HepG2 (cell line): ENCODE results near the gene CTDSP1. TPM values are rescaled to one million over a fixed set of nuclear protein-coding genes. Genes with fewer than 3 reads are reported as not detected.
A peak's percentile ranks its signal among the peaks of the same experiment; 100 is the strongest.

ENCODE experiments used
- ERF ChIP-seq: IDR thresholded peaks from 2 replicates; pipeline ENCODE4 v1.6.1; 2018; ENCODE audit warnings: missing biosample characterization, missing genetic modification reagents
- HMGA1 ChIP-seq: sonication (generic); formaldehyde crosslinking; conservative IDR thresholded peaks from 2 replicates; pipeline ENCODE4 v1.4.0; 2020; ENCODE audit warnings: missing genetic modification reagents
- HNF4A ChIP-seq: sonication (generic); formaldehyde crosslinking; IDR thresholded peaks from 2 replicates; pipeline ENCODE4 v1.4.0; 2020; ENCODE audit warnings: missing genetic modification reagents
- ISL2 ChIP-seq: sonication (generic); formaldehyde crosslinking; IDR thresholded peaks from 2 replicates; pipeline ENCODE4 v1.5.0; 2020; ENCODE audit warnings: missing genetic modification reagents
- JDP2 ChIP-seq: sonication (generic); formaldehyde crosslinking; IDR thresholded peaks from 2 replicates; pipeline ENCODE4 v1.8.1; 2022; ENCODE audit warnings: missing genetic modification reagents, borderline replicate concordance
- KDM3A ChIP-seq: IDR thresholded peaks from 2 replicates; pipeline ENCODE4 v1.6.1; 2018; ENCODE audit warnings: low read depth, missing compliant biosample characterization
- POLR2G ChIP-seq: fragments of 200-400 bp; formaldehyde crosslinking; IDR thresholded peaks from 2 replicates; pipeline ENCODE4 v1.6.1; 2018; ENCODE audit warnings: mild to moderate bottlenecking, low read depth, low read length, moderate library complexity
- RAD21 ChIP-seq: fragments of 450-650 bp; formaldehyde crosslinking; IDR thresholded peaks from 2 replicates; pipeline ENCODE4 v1.5.0; 2020; ENCODE audit warnings: mild to moderate bottlenecking
- SMAD1 ChIP-seq: sonication (generic); formaldehyde crosslinking; IDR thresholded peaks from 2 replicates; pipeline ENCODE4 v1.4.0; 2020; ENCODE audit warnings: missing genetic modification reagents, low read depth, mild to moderate bottlenecking, borderline replicate concordance
- YY1 ChIP-seq: IDR thresholded peaks from 2 replicates; pipeline ENCODE4 v1.6.1; 2011; ENCODE audit warnings: low read length, low read depth, moderate library complexity, mild to moderate bottlenecking; ENCODE audit not compliant: insufficient read depth, insufficient replicate concordance
- ZBTB14 ChIP-seq: sonication (generic); formaldehyde crosslinking; IDR thresholded peaks from 2 replicates; pipeline ENCODE4 v1.4.0; 2020; ENCODE audit warnings: missing genetic modification reagents
- ZBTB7B ChIP-seq: sonication (generic); formaldehyde crosslinking; IDR thresholded peaks from 2 replicates; pipeline ENCODE4 v1.4.0; 2020; ENCODE audit warnings: missing genetic modification reagents
- ZNF207 ChIP-seq: fragments of 450-650 bp; IDR thresholded peaks from 2 replicates; pipeline ENCODE4 v1.6.1; 2016; ENCODE audit warnings: antibody characterized with exemption, borderline replicate concordance
- ZNF256 ChIP-seq: sonication (generic); formaldehyde crosslinking; conservative IDR thresholded peaks from 2 replicates; pipeline ENCODE4 v1.4.0; 2020; ENCODE audit warnings: missing genetic modification reagents
- ZNF30 ChIP-seq: sonication (generic); formaldehyde crosslinking; IDR thresholded peaks from 2 replicates; pipeline ENCODE4 v1.5.0; 2020; ENCODE audit warnings: mild to moderate bottlenecking, missing genetic modification reagents
- ZNF34 ChIP-seq: sonication (generic); formaldehyde crosslinking; IDR thresholded peaks from 2 replicates; pipeline ENCODE4 v1.4.0; 2020; ENCODE audit warnings: mild to moderate bottlenecking, missing genetic modification reagents, borderline replicate concordance
- ZNF367 ChIP-seq: sonication (generic); formaldehyde crosslinking; IDR thresholded peaks from 2 replicates; pipeline ENCODE4 v1.4.0; 2020; ENCODE audit warnings: missing genetic modification reagents, borderline replicate concordance
- ZNF431 ChIP-seq: sonication (generic); formaldehyde crosslinking; IDR thresholded peaks from 2 replicates; pipeline ENCODE4 v1.9.0; 2022; ENCODE audit warnings: missing genetic modification reagents, low read depth, mild to moderate bottlenecking, borderline replicate concordance
- ZNF510 ChIP-seq: sonication (generic); formaldehyde crosslinking; IDR thresholded peaks from 2 replicates; pipeline ENCODE4 v1.4.0; 2020; ENCODE audit warnings: low read depth, mild to moderate bottlenecking, missing genetic modification reagents
- ZNF619 ChIP-seq: sonication (generic); formaldehyde crosslinking; IDR thresholded peaks from 2 replicates; pipeline ENCODE4 v1.4.0; 2020; ENCODE audit warnings: mild to moderate bottlenecking, missing genetic modification reagents
- ZNF879 ChIP-seq: sonication (generic); formaldehyde crosslinking; IDR thresholded peaks from 2 replicates; pipeline ENCODE4 v1.8.1; 2023; ENCODE audit warnings: missing genetic modification reagents
- ZSCAN9 ChIP-seq: IDR thresholded peaks from 2 replicates; pipeline ENCODE4 v1.6.1; 2016; ENCODE audit warnings: borderline replicate concordance
- polyA plus RNA-seq, 8 experiments: library from polyadenylated mRNA; depleted of rRNA in 3 of 8; stranded (reverse) in 7 of 8; unstranded in 1 of 8; fragments of >200 nt; fragmentation: Illumina TruSeq in 4 of 8; extraction: Trizol in 4 of 8; gene quantifications; 2 replicates each; pipeline versions ENCODE4 v1.2.1 to v1.2.3, GENCODE V29; 2011 to 2016; ENCODE audit warnings: low read depth in 4 of 8, missing spikeins in 1 of 8, mixed read lengths in 1 of 8; ENCODE audit not compliant: insufficient read depth in 1 of 8
- total RNA-seq, 5 experiments: library from RNA; depleted of rRNA; stranded (reverse); fragments of >200 nt; fragmentation: Illumina TruSeq; extraction: Trizol; gene quantifications; 2 replicates each; pipeline ENCODE4 v1.2.3, GENCODE V29; 2016; ENCODE audit warnings: low read depth in 1 of 5
- TF ChIP-seq, protein P1 (sequence below): sonication (generic); formaldehyde crosslinking; IDR thresholded peaks from 2 replicates; pipeline ENCODE4 v1.8.1; 2023; ENCODE audit warnings: mild to moderate bottlenecking, inconsistent platforms, moderate library complexity, missing genetic modification reagents, borderline replicate concordance
- TF ChIP-seq, protein P2 (sequence below): IDR thresholded peaks from 2 replicates; pipeline ENCODE4 v1.6.1; 2016
- TF ChIP-seq, protein P3 (sequence below), 2 experiments: fragments of 450-650 bp in 1 of 2; sonication (generic) in 1 of 2; formaldehyde crosslinking; IDR thresholded peaks; 2 replicates each; pipeline versions ENCODE4 v1.5.0 to v1.8.0; 2020 to 2022; ENCODE audit warnings: mild to moderate bottlenecking in 1 of 2, missing genetic modification reagents in 1 of 2

CTDSP1 gene
- total and polyA plus RNA-seq, 2 of the 13 experiments (the other 11 are each of a cell fraction or from before 2014, with no cell fraction given) = 91.0 to 268 TPM

GRCh38 chr2:218395826-218396687 lies 3.6 kb upstream of the CTDSP1 start (continued):
- peak; percentile 67; the same call in 1 of the 2 replicates for TF ChIP-seq ZNF431 (CRISPR knock-in tag)
- TF ChIP-seq, protein P1, sequence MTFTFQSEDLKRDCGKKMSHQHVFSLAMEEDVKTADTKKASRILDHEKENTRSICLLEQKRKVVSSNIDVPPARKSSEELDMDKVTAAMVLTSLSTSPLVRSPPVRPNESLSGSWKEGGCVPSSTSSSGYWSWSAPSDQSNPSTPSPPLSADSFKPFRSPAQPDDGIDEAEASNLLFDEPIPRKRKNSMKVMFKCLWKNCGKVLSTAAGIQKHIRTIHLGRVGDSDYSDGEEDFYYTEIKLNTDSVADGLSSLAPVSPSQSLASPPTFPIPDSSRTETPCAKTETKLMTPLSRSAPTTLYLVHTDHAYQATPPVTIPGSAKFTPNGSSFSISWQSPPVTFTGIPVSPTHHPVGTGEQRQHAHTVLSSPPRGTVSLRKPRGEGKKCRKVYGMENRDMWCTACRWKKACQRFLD (CRISPR knock-in tag) = peak; percentile 91
- TF ChIP-seq JDP2 (CRISPR knock-in tag) = no peak
- TF ChIP-seq, protein P2, sequence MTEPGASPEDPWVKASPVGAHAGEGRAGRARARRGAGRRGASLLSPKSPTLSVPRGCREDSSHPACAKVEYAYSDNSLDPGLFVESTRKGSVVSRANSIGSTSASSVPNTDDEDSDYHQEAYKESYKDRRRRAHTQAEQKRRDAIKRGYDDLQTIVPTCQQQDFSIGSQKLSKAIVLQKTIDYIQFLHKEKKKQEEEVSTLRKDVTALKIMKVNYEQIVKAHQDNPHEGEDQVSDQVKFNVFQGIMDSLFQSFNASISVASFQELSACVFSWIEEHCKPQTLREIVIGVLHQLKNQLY (CRISPR knock-in tag) = no peak
- TF ChIP-seq ZBTB14 (CRISPR knock-in tag) = 0 out of 2 replicates have a peak, but pooled peaks have one; percentile 42
- 0 out of 2 replicates have a peak, but pooled peaks have one; percentile 52 for TF ChIP-seq ZNF879
- TF ChIP-seq ZNF207 = no peak
- peak; percentile 95 for TF ChIP-seq ZNF34 (CRISPR knock-in tag)
- TF ChIP-seq YY1 = peak; percentile 91
- peak; percentile 99 for TF ChIP-seq ZBTB7B (CRISPR knock-in tag)
- TF ChIP-seq KDM3A (CRISPR knock-in tag) = peak; percentile 99
- TF ChIP-seq ZNF256 (CRISPR knock-in tag) = 0 out of 2 replicates have a peak, but pooled peaks have one; percentile 29
- TF ChIP-seq HMGA1 (CRISPR knock-in tag) = no peak
- TF ChIP-seq ZNF619 (CRISPR knock-in tag) = no peak
- TF ChIP-seq ISL2 (CRISPR knock-in tag) = peak; percentile 91
- TF ChIP-seq HNF4A = peak; percentile 59; the same call in 1 of the 2 replicates
- TF ChIP-seq, protein P3, sequence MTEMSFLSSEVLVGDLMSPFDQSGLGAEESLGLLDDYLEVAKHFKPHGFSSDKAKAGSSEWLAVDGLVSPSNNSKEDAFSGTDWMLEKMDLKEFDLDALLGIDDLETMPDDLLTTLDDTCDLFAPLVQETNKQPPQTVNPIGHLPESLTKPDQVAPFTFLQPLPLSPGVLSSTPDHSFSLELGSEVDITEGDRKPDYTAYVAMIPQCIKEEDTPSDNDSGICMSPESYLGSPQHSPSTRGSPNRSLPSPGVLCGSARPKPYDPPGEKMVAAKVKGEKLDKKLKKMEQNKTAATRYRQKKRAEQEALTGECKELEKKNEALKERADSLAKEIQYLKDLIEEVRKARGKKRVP (CRISPR knock-in tag; IDR thresholded peaks at IDR 0.05) = no peak; a peak in 1 of 4 replicates
- TF ChIP-seq ZNF510 = peak; percentile 93
- no peak for TF ChIP-seq ZNF30 (CRISPR knock-in tag)
- TF ChIP-seq POLR2G = peak; percentile 83
- no peak for TF ChIP-seq SMAD1 (CRISPR knock-in tag)
- no peak for TF ChIP-seq ZNF367 (CRISPR knock-in tag)
- peak; percentile 99 for TF ChIP-seq ERF (CRISPR knock-in tag)
- peak; percentile 94 for TF ChIP-seq RAD21 (CRISPR knock-in tag)
- TF ChIP-seq ZSCAN9 (CRISPR knock-in tag) = peak; percentile 6; the same call in 1 of the 2 replicates
